Measurements from ENCODE around the gene SLC25A25. TPM values are rescaled to one million over a fixed set of nuclear protein-coding genes. Genes with fewer than 3 reads are reported as not detected.

SLC25A25 gene
- total RNA-seq, 1 donor: 47.5 TPM

DNA sequence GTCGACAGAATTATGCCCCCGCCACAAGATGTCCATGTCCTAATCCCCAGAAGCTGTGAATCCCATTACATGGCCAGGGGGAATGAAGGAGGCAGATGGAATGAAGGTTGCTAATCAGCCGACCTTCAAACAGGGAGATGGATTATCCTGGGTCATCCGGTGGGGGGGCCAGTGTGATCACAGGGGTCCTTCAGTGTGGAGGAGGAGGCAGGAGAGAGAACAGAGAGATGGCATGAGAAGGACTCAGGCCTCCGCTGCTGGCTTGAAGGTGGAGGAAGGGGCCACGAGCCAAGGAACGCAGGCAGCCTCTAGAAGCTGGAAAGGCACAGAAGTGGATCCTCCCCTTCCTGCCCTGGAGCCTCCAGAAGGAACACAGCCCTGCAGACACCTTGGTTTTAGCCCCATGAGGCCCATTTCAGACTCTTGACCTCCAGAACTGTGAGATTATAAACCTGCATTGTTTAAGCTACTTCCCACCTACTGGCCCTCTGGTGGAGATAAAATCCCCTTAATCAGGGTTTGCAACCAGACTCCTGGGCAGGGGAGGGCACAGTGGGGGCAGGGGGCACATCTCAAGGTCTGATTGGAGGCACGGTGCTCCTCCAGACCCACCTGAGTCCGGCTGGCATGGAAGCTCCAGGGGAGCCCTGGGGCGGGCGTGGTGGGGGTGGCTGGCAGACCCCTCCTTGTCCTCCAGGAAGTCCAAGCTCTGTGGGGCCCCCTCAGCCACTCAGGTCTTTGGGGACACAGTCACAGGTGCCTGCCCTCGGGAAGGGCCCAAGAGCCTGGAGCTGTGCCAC lies 45.7 kb downstream of the SLC25A25 start:
- no peak for TF ChIP-seq CTCF (IDR thresholded peaks at IDR 0.05; ENCODE audit: insufficient read depth, low read depth, low read length)
- H3K4me3 ChIP-seq (ENCODE audit: low read depth, low read length): no peak overlapping the region
- no peak for DNase-seq (ENCODE audit: low read depth)

GRCh38 chr9:128114326-128115186 lies 46.5 kb downstream of the SLC25A25 start:
- H3K4me3 ChIP-seq (ENCODE audit: low read depth, low read length): no peak overlapping the region
- TF ChIP-seq CTCF (IDR thresholded peaks at IDR 0.05; ENCODE audit: insufficient read depth, low read depth, low read length): no peak
- no peak for DNase-seq (ENCODE audit: low read depth)

DNA sequence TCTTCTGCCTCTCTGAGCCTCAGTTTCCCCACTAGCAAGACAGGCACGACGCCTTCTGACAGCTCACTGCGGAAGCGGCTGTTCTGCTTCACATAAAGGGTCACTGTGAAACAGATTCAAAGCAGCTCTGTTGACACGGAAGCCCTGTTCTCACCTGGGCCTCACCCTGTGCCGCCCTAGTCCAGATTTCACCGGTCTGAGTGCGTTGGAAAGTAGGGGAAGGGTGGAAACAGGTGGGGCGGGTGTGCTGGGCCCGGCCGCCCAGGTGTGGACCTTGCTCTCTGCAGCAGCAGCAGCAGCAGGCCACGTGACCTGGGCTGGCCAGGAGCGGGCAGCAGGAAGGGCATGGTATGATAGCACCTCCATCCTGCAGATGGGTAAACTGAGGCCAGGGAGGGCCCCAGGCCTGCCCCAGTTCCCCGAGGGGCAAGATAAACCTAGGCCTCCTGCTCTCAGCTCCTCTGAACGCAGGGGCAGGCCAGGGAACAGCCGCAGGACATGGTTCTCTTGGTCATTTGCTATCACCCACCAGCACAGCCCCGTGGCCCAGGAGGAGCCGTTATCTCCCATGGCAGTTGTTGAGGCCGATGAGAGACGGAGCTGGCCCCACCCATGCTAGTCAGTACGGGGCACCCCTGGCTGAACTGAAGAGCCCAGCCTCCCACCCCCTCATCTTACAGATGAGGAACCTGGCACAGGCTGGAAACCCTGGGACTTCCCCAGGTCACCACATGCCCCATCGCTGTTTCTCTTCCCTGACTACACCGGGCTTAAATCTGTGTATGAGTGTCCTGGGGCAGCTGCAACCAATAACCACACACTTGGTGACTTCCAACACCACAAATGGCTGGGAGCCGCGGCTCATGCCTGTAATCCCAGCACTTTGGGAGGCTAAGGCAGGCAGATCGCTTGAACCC lies 47.4 kb downstream of the SLC25A25 start:
- no peak overlapping the region for H3K4me3 ChIP-seq (ENCODE audit: low read depth, low read length)
- TF ChIP-seq CTCF (IDR thresholded peaks at IDR 0.05; ENCODE audit: insufficient read depth, low read depth, low read length): no peak
- no peak for DNase-seq (ENCODE audit: low read depth)

DNA sequence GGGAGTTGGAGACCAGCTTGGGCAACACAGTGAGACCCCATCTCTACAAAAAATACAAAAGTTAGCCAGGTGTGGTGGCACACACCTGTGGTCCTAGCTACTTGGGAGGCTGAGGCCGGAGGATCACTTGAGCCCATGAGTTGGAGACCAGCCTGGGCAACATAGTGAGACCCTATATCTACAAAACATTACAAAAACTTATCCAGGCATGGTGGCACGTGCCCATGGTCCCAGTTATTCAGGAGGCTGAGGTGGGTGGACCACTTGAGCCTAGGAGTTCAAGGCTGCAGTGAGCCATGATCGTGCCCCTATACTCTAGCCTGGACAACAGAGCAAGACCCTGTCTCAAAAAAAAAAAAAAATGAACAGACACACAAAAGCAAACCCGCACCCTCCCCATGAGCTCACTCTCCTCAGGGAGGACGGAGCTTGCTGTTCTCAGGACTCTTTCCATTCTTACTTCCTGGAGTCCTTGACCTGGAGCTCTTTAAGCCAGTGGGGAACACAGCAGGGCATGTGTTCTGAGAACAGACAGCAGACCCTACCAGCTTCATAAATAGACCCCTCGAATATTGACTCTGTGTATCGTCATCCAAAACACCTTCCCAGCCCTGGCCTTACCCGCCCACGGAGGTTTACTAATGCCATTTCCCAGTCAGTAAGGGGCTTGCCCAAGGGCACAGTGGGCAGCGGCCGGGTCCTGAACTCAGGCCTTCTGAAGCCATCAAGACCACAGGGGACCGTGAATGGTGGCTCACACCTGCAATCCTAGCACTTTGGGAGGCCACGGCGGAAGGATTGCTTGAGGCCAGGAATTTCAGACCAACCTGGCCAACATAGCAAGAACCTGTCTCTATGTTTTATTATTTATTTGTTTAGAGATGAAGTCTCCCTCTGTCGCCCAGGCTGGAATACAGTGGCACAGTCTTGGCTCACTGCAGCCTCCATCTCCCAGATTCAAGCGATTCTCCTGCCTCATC lies 48.4 kb downstream of the SLC25A25 start:
- DNase-seq (ENCODE audit: low read depth): no peak
- no peak overlapping the region for H3K4me3 ChIP-seq (ENCODE audit: low read depth, low read length)
- TF ChIP-seq CTCF (IDR thresholded peaks at IDR 0.05; ENCODE audit: insufficient read depth, low read depth, low read length): no peak

DNA sequence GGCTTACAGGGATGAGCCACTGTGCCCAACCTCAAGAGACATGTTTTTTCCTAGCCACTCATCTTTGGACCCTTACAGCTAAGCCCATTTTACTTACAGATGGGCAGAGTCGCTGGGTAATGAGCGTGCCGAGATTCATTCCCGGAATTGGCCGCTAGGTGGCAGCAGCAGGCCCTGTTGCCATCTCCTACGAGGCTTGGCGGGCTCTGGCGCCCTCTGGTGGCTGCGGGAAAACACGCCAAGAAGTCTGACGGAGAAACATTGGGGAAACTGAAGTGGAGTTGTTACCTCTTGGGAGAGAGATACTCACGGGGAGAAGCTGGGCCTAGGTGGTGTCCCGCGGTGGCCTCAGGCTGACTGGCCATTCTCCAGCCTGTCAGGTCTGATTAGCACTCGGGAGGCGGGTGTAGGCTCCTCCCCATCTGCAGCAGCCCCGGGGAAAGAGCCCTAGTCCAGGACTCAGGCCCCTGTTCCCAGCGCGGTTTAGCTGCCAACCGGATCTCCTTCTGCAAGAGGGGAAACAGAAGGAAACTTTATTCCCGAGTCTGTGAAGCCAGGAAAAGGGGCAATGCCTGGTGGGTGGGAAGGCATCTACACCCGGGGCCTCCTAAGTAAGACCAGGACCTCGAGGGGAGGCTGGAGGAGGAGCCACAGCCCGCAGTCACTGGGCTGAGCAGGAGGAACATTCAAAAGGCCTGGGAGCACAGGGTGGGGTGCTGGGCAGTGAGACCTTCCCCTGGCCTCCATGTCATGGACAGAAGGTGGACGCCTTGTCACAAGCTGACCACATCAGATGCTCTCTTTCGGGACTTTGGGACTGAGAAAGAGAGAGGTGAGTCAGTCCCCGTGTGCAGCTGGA lies 49.8 kb downstream of the SLC25A25 start:
- TF ChIP-seq CTCF (IDR thresholded peaks at IDR 0.05; ENCODE audit: insufficient read depth, low read depth, low read length): peak; percentile 100
- no peak overlapping the region for H3K4me3 ChIP-seq (ENCODE audit: low read depth, low read length)
- DNase-seq (ENCODE audit: low read depth): peak; percentile 89
